HG03571 (cell line): Measurements from ENCODE around the gene RPL22L1.
"Not testable (repeated sequence)": the region's sequence is repeated elsewhere in the genome, so short reads cannot be mapped to it uniquely, and the experiment has no call there.

Experiments
- ATAC-seq: cut with Tn5 transposase; IDR thresholded peaks from one replicate; pipeline ENCODE4 v1.9.1; 2021; ENCODE audit not compliant: unreplicated experiment

Gene RPL22L1

GRCh38 chr3:170884109-170884930 is 14.3 kb upstream of the RPL22L1 start:
- ATAC-seq = not testable (repeated sequence)

GRCh38 chr3:170878688-170879087 is 8.7 kb upstream of the RPL22L1 start:
- not testable (repeated sequence) for ATAC-seq

DNA sequence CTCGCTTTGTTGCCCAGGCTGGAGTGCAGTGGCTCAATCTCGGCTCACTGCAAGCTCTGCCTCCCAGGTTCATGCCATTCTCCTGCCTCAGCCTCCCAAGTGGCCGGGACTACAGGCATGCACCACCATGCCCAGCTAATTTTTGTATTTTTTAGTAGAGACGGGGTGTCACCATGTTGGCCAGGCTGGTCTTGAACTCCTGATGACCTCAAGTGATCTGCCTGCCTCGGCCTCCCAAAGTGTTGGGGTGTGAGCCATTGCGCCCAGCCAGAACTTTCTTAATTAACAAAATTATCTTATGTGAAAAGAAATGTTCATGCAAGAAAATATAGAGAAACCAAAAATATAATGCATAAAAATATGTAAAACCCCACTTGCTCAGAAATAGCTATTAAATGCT is 7.3 kb upstream of the RPL22L1 start:
- ATAC-seq = not testable (repeated sequence)

GRCh38 chr3:170876537-170876936 is 6.5 kb upstream of the RPL22L1 start:
- no peak for ATAC-seq

DNA sequence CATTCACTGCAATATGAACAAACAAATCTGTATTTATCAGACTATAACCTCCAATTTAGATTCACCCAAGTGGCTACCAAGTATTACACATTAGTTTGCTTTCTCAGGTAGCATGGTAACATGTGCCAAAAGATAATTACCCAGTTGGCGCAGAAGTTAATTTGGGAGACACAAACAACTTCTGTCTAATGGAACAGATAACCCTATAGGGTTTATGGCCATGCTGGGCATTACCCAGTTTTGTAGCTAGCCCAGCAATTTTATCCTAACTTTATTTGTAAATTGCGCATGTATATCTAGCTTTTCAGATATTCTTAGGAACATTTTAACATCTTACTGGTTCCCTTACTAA is 780 bp downstream of the RPL22L1 start:
- ATAC-seq = no peak

- no peak for ATAC-seq
Observed at GRCh38 chr3:170868577-170869238, 1.3 kb downstream of the RPL22L1 start.

GRCh38 chr3:170867143-170867937 is 2.7 kb downstream of the RPL22L1 start:
- no peak for ATAC-seq

GRCh38 chr3:170866499-170866898 is 3.5 kb downstream of the RPL22L1 start:
- no peak for ATAC-seq

- no peak for ATAC-seq
Observed at GRCh38 chr3:170865209-170866094, 4.5 kb downstream of the RPL22L1 start.

DNA sequence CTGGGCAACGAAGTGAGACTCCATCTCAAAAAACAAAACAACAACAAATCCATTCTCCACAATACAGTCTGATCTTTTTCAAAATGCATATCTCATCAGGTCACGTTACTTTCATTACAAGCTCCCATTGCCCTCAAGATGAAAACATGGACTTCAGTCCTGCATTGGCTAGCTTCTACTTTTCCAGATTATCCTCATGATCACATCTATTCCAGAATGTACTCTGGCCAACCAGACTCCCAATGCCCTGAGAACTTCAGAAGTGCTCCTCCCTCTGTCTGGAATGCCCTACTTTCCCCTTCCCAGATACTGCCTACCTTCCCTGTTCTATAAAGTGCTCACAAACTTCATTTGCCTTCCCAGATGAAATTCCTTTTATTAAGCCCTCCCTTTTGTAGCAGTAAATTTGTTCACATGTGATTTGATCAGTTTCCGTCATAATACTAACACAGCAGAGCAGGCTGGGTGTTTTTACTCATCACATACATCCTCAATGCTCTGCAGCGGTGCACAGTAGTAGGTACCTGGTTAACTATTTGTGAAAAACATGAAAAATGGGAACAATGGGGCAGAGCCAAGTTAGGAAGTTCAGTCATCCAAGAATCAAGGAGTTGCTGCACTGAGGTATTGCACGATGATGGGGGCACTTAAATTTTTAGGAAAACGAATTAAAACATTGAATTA is 5.3 kb downstream of the RPL22L1 start:
- ATAC-seq = no peak

GRCh38 chr3:170863816-170864215 is 6.2 kb downstream of the RPL22L1 start:
- ATAC-seq = no peak

DNA sequence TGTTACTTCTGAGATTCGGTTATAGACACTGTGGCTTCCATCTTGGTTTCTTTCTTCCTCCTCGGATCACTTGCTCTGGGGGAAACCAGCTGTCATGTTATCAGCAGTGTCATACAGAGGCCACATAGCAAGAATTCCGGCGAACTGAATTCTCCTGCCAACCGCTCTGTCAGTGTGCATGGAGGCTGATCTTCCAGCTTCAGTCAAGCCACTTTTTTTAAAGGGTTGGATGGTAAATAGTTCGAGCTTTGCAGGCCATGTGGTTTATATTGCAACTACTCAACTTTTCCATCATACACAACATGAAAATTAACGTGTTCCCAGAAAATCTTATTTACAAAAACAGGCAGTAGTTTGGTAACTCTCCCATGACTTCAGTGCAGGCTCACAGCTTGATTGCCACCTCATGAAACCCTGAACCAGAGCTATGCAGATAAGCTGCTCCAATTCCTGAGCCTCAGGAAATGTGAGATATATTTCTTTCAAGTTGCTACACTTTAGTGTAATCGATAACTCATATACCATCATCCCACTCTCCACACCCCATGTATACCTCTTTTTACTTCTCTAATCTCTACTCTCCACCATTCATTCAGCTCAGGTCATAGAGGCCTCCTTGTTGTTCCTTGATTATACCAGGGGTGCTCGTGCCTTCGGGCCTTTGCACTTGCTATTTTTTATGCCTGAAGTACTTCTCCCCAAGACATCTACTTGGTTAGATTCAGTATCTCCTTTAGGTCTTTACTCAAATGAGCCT is 7.2 kb downstream of the RPL22L1 start:
- no peak for ATAC-seq

- no peak for ATAC-seq
Observed at GRCh38 chr3:170858599-170858998, 11.4 kb downstream of the RPL22L1 start.

GRCh38 chr3:170852324-170852723 is 17.7 kb downstream of the RPL22L1 start:
- ATAC-seq = no peak

- ATAC-seq = no peak
Observed at GRCh38 chr3:170848292-170848917, 21.6 kb downstream of the RPL22L1 start.

- no peak for ATAC-seq
Observed at GRCh38 chr3:170844377-170844776, 25.6 kb downstream of the RPL22L1 start.

GRCh38 chr3:170840291-170840859 is 29.6 kb downstream of the RPL22L1 start:
- no peak for ATAC-seq

DNA sequence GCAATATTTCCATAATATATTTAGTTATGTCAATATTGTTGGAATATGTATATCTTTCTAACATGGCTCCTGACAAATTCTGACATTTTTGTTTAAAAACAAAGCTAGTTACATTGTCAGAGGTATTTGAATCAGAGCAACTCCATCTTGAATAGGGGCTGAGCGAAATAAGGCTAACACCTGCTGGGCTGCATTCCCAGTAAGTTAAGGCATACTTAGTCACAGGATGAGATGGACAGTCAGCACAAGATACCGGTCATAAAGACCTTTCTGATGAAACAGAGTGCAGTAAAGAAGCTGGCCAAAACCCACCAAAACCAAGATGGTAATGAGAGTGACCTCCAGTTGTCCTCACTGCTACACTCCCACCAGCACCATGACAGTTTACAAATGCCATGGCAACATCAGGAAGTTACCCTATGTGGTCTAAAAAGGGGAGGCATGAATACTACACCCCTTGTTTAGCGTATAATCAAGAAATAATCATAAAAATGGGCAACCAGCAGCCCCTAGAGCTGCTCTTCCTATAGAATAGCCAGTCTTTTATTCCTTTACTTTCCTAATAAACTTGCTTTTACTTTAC is 30.4 kb downstream of the RPL22L1 start:
- ATAC-seq = no peak
